Neural cell (in vitro differentiated cells): Measurements from ENCODE around the gene CDK13.

Source experiments
- CTCF ChIP-seq: fragments of 450-650 bp; IDR thresholded peaks from 2 replicates; pipeline ENCODE4 v1.5.1; 2014; ENCODE audit warnings: antibody characterized with exemption, mild to moderate bottlenecking, moderate library complexity; ENCODE audit not compliant: poor library complexity, severe bottlenecking
- EP300 ChIP-seq: fragments of 450-650 bp; conservative IDR thresholded peaks from 2 replicates; pipeline ENCODE4 v1.6.1; 2014; ENCODE audit warnings: antibody characterized with exemption, mild to moderate bottlenecking, moderate library complexity; ENCODE audit not compliant: poor library complexity, severe bottlenecking
- EZH2 ChIP-seq: fragments of 200-600, 300-800 bp; shearing (Covaris generic), sonication (generic); IDR thresholded peaks from 2 replicates; pipeline ENCODE4 v1.6.1; 2014; ENCODE audit warnings: antibody characterized with exemption, low read length, borderline replicate concordance, mild to moderate bottlenecking; ENCODE audit not compliant: insufficient read depth, poor library complexity, severe bottlenecking
- MXI1 ChIP-seq: fragments of 450-650 bp; conservative IDR thresholded peaks from 2 replicates; pipeline ENCODE4 v1.6.1; 2014; ENCODE audit warnings: antibody characterized with exemption, mild to moderate bottlenecking; ENCODE audit not compliant: poor library complexity, severe bottlenecking
- POLR2AphosphoS5 ChIP-seq: IDR thresholded peaks from 2 replicates; pipeline ENCODE4 v1.6.1; 2012
- RAD21 ChIP-seq: fragments of 450-650 bp; conservative IDR thresholded peaks from 2 replicates; pipeline ENCODE4 v1.6.1; 2014; ENCODE audit warnings: antibody characterized with exemption, mild to moderate bottlenecking, moderate library complexity
- SMC3 ChIP-seq: fragments of 450-650 bp; conservative IDR thresholded peaks from 2 replicates; pipeline ENCODE4 v1.6.1; 2014; ENCODE audit warnings: antibody characterized with exemption, mild to moderate bottlenecking, moderate library complexity; ENCODE audit not compliant: poor library complexity
- TF ChIP-seq, protein P1 (sequence below): IDR thresholded peaks from 2 replicates; pipeline ENCODE4 v1.6.1; 2012; ENCODE audit warnings: borderline replicate concordance

DNA sequence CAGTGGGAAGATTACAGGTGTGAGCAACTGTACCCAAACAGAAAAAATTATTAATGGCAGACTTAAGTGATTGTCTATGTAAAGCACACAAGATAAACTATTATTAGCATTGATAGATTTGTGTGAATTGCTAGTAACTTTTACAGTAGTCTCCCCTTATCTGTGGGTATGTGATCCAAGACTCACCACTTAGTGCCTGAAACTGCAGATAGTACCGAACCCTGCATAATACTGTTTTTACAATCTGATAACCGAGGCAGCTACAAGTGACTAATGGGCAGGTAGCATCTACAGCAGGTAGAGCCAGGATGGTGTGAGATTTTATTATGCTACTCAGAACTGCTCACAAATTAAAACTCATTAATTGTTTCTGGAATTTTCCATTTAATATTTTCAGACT lies 152.8 kb downstream of the CDK13 start:
- TF ChIP-seq CTCF (no peak), RAD21 (no peak), EZH2 (no peak), POLR2AphosphoS5 (no peak), EP300 (no peak), MXI1 (no peak), SMC3 (no peak)
- TF ChIP-seq, protein P1, sequence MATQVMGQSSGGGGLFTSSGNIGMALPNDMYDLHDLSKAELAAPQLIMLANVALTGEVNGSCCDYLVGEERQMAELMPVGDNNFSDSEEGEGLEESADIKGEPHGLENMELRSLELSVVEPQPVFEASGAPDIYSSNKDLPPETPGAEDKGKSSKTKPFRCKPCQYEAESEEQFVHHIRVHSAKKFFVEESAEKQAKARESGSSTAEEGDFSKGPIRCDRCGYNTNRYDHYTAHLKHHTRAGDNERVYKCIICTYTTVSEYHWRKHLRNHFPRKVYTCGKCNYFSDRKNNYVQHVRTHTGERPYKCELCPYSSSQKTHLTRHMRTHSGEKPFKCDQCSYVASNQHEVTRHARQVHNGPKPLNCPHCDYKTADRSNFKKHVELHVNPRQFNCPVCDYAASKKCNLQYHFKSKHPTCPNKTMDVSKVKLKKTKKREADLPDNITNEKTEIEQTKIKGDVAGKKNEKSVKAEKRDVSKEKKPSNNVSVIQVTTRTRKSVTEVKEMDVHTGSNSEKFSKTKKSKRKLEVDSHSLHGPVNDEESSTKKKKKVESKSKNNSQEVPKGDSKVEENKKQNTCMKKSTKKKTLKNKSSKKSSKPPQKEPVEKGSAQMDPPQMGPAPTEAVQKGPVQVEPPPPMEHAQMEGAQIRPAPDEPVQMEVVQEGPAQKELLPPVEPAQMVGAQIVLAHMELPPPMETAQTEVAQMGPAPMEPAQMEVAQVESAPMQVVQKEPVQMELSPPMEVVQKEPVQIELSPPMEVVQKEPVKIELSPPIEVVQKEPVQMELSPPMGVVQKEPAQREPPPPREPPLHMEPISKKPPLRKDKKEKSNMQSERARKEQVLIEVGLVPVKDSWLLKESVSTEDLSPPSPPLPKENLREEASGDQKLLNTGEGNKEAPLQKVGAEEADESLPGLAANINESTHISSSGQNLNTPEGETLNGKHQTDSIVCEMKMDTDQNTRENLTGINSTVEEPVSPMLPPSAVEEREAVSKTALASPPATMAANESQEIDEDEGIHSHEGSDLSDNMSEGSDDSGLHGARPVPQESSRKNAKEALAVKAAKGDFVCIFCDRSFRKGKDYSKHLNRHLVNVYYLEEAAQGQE: no peak
